Aorta (tissue), 5 donors: ENCODE results near the gene MYLK. TPM values are rescaled to one million over a fixed set of nuclear protein-coding genes. Genes with fewer than 3 reads are reported as not detected.

Experiments
- ATAC-seq: fragments of 200-7000 bp; cut with Tn5 transposase; one replicate; pipeline ENCODE4 v1.9.1; 2022; ENCODE audit warnings: moderate library complexity; ENCODE audit not compliant: low FRiP score
- DNase-seq, 2 donors: peaks; one replicate each; pipeline ENCODE4 v3.0.0-alpha.2; 2020
- H3K27ac ChIP-seq, 2 donors: one replicate each; pipeline ENCODE4 v1.5.1; 2013; ENCODE audit warnings: low read length in 2 of 2, mild to moderate bottlenecking in 2 of 2, moderate library complexity in 2 of 2, control low read depth in 1 of 2, inconsistent platforms in 1 of 2, low read depth in 1 of 2
- H3K27me3 ChIP-seq, 2 donors: one replicate each; pipeline ENCODE4 v1.6.1; 2013; ENCODE audit warnings: control low read depth in 1 of 2, low read length in 1 of 2, mild to moderate bottlenecking in 1 of 2, moderate library complexity in 1 of 2; ENCODE audit not compliant: insufficient read depth in 2 of 2, control insufficient read depth in 1 of 2
- H3K36me3 ChIP-seq, 2 donors: one replicate each; pipeline ENCODE4 v1.6.1; 2013; ENCODE audit warnings: control low read depth in 1 of 2, low read length in 1 of 2, mild to moderate bottlenecking in 1 of 2; ENCODE audit not compliant: insufficient read depth in 2 of 2, control insufficient read depth in 1 of 2
- H3K4me1 ChIP-seq, 2 donors: one replicate each; pipeline ENCODE4 v1.6.1; 2013; ENCODE audit warnings: low read length in 2 of 2, control low read depth in 1 of 2, mild to moderate bottlenecking in 1 of 2, moderate library complexity in 1 of 2; ENCODE audit not compliant: insufficient read depth in 2 of 2, control insufficient read depth in 1 of 2
- H3K4me3 ChIP-seq, 2 donors: one replicate each; pipeline ENCODE4 v1.5.1; 2013; ENCODE audit warnings: low read length in 2 of 2, control low read depth in 1 of 2, mild to moderate bottlenecking in 1 of 2
- H3K9me3 ChIP-seq: one replicate; pipeline ENCODE4 v1.6.1; 2013; ENCODE audit warnings: mild to moderate bottlenecking, low read length; ENCODE audit not compliant: control insufficient read depth
- WGBS, 2 donors: extraction: QIAGEN DNeasy Blood & Tissue Kit; methylation state at CpG; one replicate each; pipeline ENCODE4 v1.1.7; 2013; 5-methylcytosine and 5-hydroxymethylcytosine counted together
- intact Hi-C, 2 donors: fragments of 100-400 bp; cut with DNase I; formaldehyde crosslinking; loops; one replicate each; pipeline versions ENCODE4 v1.14.2 to v1.15.0; 2022
- polyA plus RNA-seq, 2 donors: library from polyadenylated mRNA; stranded (reverse); fragments of 200-250 nt; gene quantifications; one replicate each; pipeline ENCODE4 v1.2.3, GENCODE V29; 2013
- total RNA-seq, 2 donors: library from RNA; stranded (reverse); fragmentation: NEBNext Ultra II Directional; extraction: Animal tissue kit (Norgen Biotek cat#: 25700); gene quantifications; one replicate each; pipeline ENCODE4 v1.2.1, GENCODE V29; 2021
- donor health status: healthy with polysubstance abuse.
- donor health status: Bipolar disorder and iron deficiency.
- donor health status: DM: no; HTN: no; CAD: no.
- donor health status: DM: no; HTN: no; CAD: no.
- donor health status: DM: yes; HTN: yes; CAD: no.

The MYLK gene
- total and polyA plus RNA-seq, 4 donors = 134 to 786 (median 314) TPM

GRCh38 chr3:123632161-123632655 lies 251.9 kb downstream of the MYLK start:
- Histone ChIP-seq H3K27me3 (no peaks in the 10 kb centered on the region), H3K4me1 (no peaks in the 10 kb centered on the region), H3K9me3 (no peaks in the 10 kb centered on the region), H3K4me3 (no peak overlapping the region), H3K36me3 (peaks cover 4 to 11% of the 10 kb centered on the region in 2 donors), H3K27ac (peak overlapping the region in 1 of 2 donors; percentile 32)
- ATAC-seq (no peak), DNase-seq (peak in 1 of 2 donors; percentile 74)
- 34 to 35% methylated on average over 6 of the region's 6 CpGs for WGBS, 2 donors
- intact Hi-C loops = no loop called here

GRCh38 chr3:123629747-123630047 lies 254.4 kb downstream of the MYLK start:
- no peaks in the 10 kb centered on the region for H3K4me1 ChIP-seq
- DNase-seq = no peak
- ATAC-seq = no peak
- H3K36me3 ChIP-seq = peaks cover 0 to 22% of the 10 kb centered on the region in 2 donors
- WGBS, 2 donors = 79 to 88% methylated on average over 4 of the region's 4 CpGs
- no peak overlapping the region for H3K4me3 ChIP-seq
- H3K27ac ChIP-seq = no peak overlapping the region
- intact Hi-C loops = no loop called here
- no peaks in the 10 kb centered on the region for H3K9me3 ChIP-seq
- H3K27me3 ChIP-seq = no peaks in the 10 kb centered on the region

DNA sequence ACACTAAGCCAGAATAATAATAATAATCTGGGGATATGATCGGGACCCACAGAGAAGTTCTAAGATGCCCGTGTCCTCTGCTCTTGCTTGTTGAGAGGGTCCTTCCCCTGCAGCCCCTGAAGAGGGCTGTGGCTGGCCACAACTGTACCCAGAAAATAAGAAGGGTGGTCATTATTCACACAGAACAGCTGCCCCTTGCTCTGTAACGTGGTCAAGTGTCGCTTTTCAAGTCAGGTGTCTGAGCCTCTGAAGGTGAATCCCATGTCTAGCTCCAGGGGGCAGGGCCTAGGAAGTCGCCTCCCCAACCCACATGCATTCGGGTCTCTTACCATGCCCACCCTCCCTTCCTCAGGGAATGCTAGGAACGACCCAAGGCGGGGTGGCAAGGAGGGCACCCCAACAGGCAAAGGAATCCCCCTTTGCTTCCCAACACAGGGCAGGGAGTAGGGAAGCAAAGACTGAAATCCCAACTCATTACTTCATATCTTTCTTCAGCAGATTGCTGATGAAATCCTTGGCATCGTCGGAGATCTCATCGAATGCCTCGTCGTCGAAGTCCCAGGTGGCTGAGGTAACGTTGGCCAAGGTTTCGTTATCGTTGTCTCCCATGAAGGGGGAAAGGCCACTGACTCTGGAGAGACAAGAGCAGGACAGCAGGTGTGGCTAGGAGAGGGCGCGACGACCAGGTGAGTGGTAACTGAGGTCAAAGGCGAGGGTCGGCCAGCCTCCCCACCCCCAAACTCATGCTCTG lies 255.0 kb downstream of the MYLK start:
- Histone ChIP-seq H3K4me3 (no peak overlapping the region), H3K27ac (no peak overlapping the region), H3K36me3 (peaks cover 0 to 23% of the 10 kb centered on the region in 2 donors), H3K27me3 (no peaks in the 10 kb centered on the region), H3K4me1 (no peaks in the 10 kb centered on the region), H3K9me3 (no peaks in the 10 kb centered on the region)
- WGBS, 2 donors = 83 to 86% methylated on average over 22 of the region's 22 CpGs
- no peak for DNase-seq
- intact Hi-C loops = no loop called here
- ATAC-seq = no peak

- WGBS, 2 donors = 15 to 29% methylated on average over 5 to 6 of the region's 6 CpGs
- Histone ChIP-seq H3K4me1 (no peaks in the 10 kb centered on the region), H3K27me3 (no peaks in the 10 kb centered on the region), H3K36me3 (peaks cover 0 to 23% of the 10 kb centered on the region in 2 donors), H3K27ac (peak overlapping the region in 1 of 2 donors; percentile 0), H3K9me3 (no peaks in the 10 kb centered on the region), H3K4me3 (no peak overlapping the region)
- intact Hi-C loops = no loop called here
- DNase-seq = peak in 1 of 2 donors; percentile 66
- ATAC-seq = peak; percentile 45
Observed at GRCh38 chr3:123627673-123628670, 256.2 kb downstream of the MYLK start.

DNA sequence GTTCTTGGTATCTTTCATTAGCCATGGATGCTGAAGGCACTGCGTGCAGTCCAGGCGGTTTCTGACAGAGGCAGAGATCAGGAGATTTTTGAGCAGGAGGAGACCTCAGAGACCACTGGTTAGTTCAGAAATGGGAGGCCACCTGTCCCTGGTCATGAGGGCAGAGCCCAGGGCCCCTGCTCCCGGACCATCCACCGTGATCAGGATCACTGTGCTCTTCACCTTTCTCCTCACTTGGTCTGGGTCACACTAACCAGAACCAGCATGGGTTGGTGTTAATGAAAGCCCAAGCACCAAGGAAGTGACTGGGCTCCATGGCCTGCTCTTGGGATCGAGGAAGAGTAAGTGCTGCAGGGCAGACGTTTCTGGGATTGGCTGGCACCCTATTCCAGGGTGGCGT lies 257.3 kb downstream of the MYLK start:
- no peaks in the 10 kb centered on the region for H3K9me3 ChIP-seq
- 87 to 88% methylated on average over 7 of the region's 7 CpGs for WGBS, 2 donors
- ATAC-seq = no peak
- no peaks in the 10 kb centered on the region for H3K4me1 ChIP-seq
- H3K27me3 ChIP-seq = no peaks in the 10 kb centered on the region
- intact Hi-C loops = no loop called here
- no peak for DNase-seq
- H3K27ac ChIP-seq = no peak overlapping the region
- no peak overlapping the region for H3K4me3 ChIP-seq
- H3K36me3 ChIP-seq = peaks cover 0 to 26% of the 10 kb centered on the region in 2 donors

DNA sequence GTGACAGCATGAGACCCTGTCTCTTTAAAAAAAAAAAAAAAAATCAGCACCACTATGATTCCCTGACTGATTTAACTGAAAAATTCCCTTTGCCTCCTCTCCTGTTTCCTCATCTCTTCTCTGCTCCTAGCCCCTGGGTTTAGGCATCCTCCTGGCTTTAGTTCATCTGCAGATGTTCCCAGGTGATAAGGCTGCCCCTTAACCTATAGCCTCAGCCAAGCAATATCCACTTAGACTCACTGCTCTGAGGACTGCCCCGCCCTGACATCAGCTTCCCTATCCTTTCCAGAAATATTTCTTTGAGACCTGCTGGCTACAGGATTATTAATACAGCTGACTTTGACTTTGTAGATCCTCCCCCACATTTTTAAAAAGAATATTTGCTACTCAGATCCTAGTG lies 259.8 kb downstream of the MYLK start:
- peaks cover 0 to 22% of the 10 kb centered on the region in 2 donors for H3K36me3 ChIP-seq
- DNase-seq = no peak

GRCh38 chr3:123623346-123623880 lies 260.7 kb downstream of the MYLK start:
- no peaks in the 10 kb centered on the region for H3K27me3 ChIP-seq
- WGBS, 2 donors = 74 to 76% methylated on average over 5 of the region's 5 CpGs
- no peaks in the 10 kb centered on the region for H3K9me3 ChIP-seq
- intact Hi-C loops = no loop called here
- peaks cover 0 to 2% of the 10 kb centered on the region in 2 donors for H3K4me1 ChIP-seq
- no peak overlapping the region for H3K27ac ChIP-seq
- peaks cover 0 to 17% of the 10 kb centered on the region in 2 donors for H3K36me3 ChIP-seq
- ATAC-seq = no peak
- H3K4me3 ChIP-seq = no peak overlapping the region
- DNase-seq = no peak

More for the DNA sequence above, 259.8 kb downstream of the MYLK start:
- H3K4me3 ChIP-seq = no peak overlapping the region
- intact Hi-C loops = no loop called here
- ATAC-seq = no peak
- no peaks in the 10 kb centered on the region for H3K27me3 ChIP-seq
- H3K4me1 ChIP-seq = no peaks in the 10 kb centered on the region
- WGBS, 2 donors = 95% methylated on average over 1 of the region's 1 CpG
- peak overlapping the region in 1 of 2 donors; percentile 23 for H3K27ac ChIP-seq
- no peaks in the 10 kb centered on the region for H3K9me3 ChIP-seq

DNA sequence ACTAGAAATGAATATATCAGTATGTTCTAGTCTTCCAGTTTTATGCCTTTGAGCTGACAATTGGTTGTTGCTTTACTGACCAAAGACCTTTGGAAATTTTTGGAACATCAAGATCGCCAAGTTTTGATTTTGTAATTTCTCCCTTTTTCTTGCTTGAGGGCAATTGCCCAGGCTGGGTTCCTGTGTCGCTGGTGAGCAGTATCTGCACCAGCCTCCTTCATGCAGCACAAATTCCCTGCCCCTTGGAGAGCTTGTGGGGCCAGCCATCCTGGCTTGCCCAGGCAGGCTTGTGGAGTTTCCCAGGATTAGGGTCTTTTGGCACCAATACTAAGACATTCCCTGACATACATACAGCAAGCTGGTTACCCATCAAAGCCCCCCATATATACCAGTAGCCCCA lies 261.4 kb downstream of the MYLK start:
- ATAC-seq = no peak
- peak overlapping the region in 1 of 2 donors; percentile 18 for H3K27ac ChIP-seq

More for the DNA sequence above, 261.4 kb downstream of the MYLK start:
- no peak overlapping the region for H3K4me3 ChIP-seq
- H3K27me3 ChIP-seq = no peaks in the 10 kb centered on the region
- peaks cover 0 to 8% of the 10 kb centered on the region in 2 donors for H3K4me1 ChIP-seq
- peaks cover 0 to 23% of the 10 kb centered on the region in 2 donors for H3K36me3 ChIP-seq
- no peak for DNase-seq
- no peaks in the 10 kb centered on the region for H3K9me3 ChIP-seq
- intact Hi-C loops = no loop called here
- 55 to 61% methylated on average over 2 of the region's 2 CpGs for WGBS, 2 donors
